Measurements from ENCODE around the gene PLEKHG7. TPM values are rescaled to one million over a fixed set of nuclear protein-coding genes. Genes with fewer than 3 reads are reported as not detected.

The PLEKHG7 gene
- polyA plus RNA-seq, 1 donor (not counting 4 experiments of a cell fraction or from before 2014, with no cell fraction given), result not detected

DNA sequence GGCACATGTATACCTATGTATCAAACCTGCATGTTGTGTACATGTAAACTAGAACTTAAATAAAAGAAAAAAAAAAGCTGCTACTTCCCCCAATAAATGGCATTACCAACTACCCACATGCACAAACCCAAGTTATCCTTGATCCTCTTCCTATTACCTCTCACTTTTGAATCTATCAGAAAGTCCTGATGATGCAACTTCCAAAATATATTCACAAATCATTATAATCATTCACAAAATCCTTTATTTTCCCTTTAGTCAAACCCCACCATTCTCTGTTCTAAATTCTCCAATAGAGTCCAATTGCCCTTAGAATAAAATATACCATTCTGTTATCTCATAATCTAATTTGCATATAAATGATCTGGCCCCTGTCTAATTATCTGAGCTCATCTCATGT is 92.0 kb downstream of the PLEKHG7 start:
- Histone ChIP-seq H2AFZ (ENCODE audit: control insufficient read depth, low read length) (no peak overlapping the region), H4K20me1 (ENCODE audit: control insufficient read depth, extremely low read depth, insufficient read depth, low read length) (no peaks in the 10 kb centered on the region), H3K4me3 (ENCODE audit: control insufficient read depth in 2 of 3, extremely low read depth in 1 of 3, insufficient read depth in 2 of 3, low read depth in 1 of 3, low read length in 3 of 3) (no peak overlapping the region), H3K79me2 (ENCODE audit: control insufficient read depth, insufficient read depth, low read length) (no peaks in the 10 kb centered on the region), H3K27me3 (ENCODE audit: control insufficient read depth, extremely low read depth, insufficient read depth, low read length) (no peaks in the 10 kb centered on the region), H3K9me3 (ENCODE audit: control insufficient read depth, low read depth, low read length) (no peaks in the 10 kb centered on the region), H3K36me3 (ENCODE audit: control insufficient read depth in 2 of 2, extremely low read depth in 1 of 2, insufficient read depth in 2 of 2, low read length in 2 of 2) (peaks cover 0 to 1% of the 10 kb centered on the region in 2 experiments), H3K9ac (ENCODE audit: control insufficient read depth, extremely low read depth, insufficient read depth, low read length) (no peak overlapping the region), H3K9me1 (ENCODE audit: control insufficient read depth, extremely low read depth, insufficient read depth, low read length) (no peaks in the 10 kb centered on the region), H3K27ac (ENCODE audit: control insufficient read depth, insufficient read depth, low read length) (no peak overlapping the region), H3K4me2 (ENCODE audit: control insufficient read depth, extremely low read depth, insufficient read depth, low read depth, low read length) (no peak overlapping the region), H3K4me1 (ENCODE audit: control insufficient read depth, extremely low read depth, insufficient read depth, low read length) (no peaks in the 10 kb centered on the region)
- dilution Hi-C loops (cut with MboI; ENCODE audit: extremely low pct_ligation_motif_present, low sequenced_read_pairs), result no loop called here
- no peak for FAIRE-seq
- TF ChIP-seq, protein P1, sequence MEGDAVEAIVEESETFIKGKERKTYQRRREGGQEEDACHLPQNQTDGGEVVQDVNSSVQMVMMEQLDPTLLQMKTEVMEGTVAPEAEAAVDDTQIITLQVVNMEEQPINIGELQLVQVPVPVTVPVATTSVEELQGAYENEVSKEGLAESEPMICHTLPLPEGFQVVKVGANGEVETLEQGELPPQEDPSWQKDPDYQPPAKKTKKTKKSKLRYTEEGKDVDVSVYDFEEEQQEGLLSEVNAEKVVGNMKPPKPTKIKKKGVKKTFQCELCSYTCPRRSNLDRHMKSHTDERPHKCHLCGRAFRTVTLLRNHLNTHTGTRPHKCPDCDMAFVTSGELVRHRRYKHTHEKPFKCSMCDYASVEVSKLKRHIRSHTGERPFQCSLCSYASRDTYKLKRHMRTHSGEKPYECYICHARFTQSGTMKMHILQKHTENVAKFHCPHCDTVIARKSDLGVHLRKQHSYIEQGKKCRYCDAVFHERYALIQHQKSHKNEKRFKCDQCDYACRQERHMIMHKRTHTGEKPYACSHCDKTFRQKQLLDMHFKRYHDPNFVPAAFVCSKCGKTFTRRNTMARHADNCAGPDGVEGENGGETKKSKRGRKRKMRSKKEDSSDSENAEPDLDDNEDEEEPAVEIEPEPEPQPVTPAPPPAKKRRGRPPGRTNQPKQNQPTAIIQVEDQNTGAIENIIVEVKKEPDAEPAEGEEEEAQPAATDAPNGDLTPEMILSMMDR (optimal IDR thresholded peaks at IDR 0.05 in 1 of 3, IDR thresholded peaks at IDR 0.05 in 1 of 3, conservative IDR thresholded peaks at IDR 0.05 in 1 of 3; ENCODE audit: extremely low read depth in 1 of 3, insufficient read depth in 2 of 3, low read length in 3 of 3), result no peak
- TF ChIP-seq EZH2 (IDR thresholded peaks at IDR 0.05; ENCODE audit: low read length), result no peak
- DNase-seq (ENCODE audit: low read depth, low spot score), result no peak

DNA sequence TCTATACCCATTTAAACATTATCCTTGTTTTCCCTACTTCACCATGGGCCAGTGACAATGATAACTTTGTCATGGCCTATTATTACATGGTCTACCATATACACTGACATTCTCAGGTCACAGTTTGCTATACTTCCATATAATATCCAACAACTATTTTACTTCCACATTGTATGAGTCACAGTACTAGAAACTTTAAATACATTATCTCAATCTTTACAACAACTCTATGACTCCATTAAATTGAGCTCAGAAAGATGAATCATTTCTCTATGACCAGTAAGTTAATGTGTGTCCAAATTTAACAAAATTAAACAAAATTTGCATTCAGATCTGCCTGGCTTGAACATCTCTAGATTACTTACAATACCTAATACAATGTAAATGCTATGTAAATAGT is 93.9 kb downstream of the PLEKHG7 start:
- Histone ChIP-seq H3K4me3 (ENCODE audit: control insufficient read depth in 2 of 3, extremely low read depth in 1 of 3, insufficient read depth in 2 of 3, low read depth in 1 of 3, low read length in 3 of 3) (no peak overlapping the region), H3K27me3 (ENCODE audit: control insufficient read depth, extremely low read depth, insufficient read depth, low read length) (no peaks in the 10 kb centered on the region), H3K9me3 (ENCODE audit: control insufficient read depth, low read depth, low read length) (no peaks in the 10 kb centered on the region), H3K4me1 (ENCODE audit: control insufficient read depth, extremely low read depth, insufficient read depth, low read length) (no peaks in the 10 kb centered on the region), H3K9ac (ENCODE audit: control insufficient read depth, extremely low read depth, insufficient read depth, low read length) (no peak overlapping the region), H3K9me1 (ENCODE audit: control insufficient read depth, extremely low read depth, insufficient read depth, low read length) (no peaks in the 10 kb centered on the region), H3K27ac (ENCODE audit: control insufficient read depth, insufficient read depth, low read length) (no peak overlapping the region), H2AFZ (ENCODE audit: control insufficient read depth, low read length) (no peak overlapping the region), H3K36me3 (ENCODE audit: control insufficient read depth in 2 of 2, extremely low read depth in 1 of 2, insufficient read depth in 2 of 2, low read length in 2 of 2) (peaks cover 0 to 1% of the 10 kb centered on the region in 2 experiments), H3K79me2 (ENCODE audit: control insufficient read depth, insufficient read depth, low read length) (no peaks in the 10 kb centered on the region), H4K20me1 (ENCODE audit: control insufficient read depth, extremely low read depth, insufficient read depth, low read length) (no peaks in the 10 kb centered on the region), H3K4me2 (ENCODE audit: control insufficient read depth, extremely low read depth, insufficient read depth, low read depth, low read length) (no peak overlapping the region)
- FAIRE-seq, result no peak
- dilution Hi-C loops (cut with MboI; ENCODE audit: extremely low pct_ligation_motif_present, low sequenced_read_pairs), result no loop called here
- no peak for DNase-seq (ENCODE audit: low read depth, low spot score)
- no peak for TF ChIP-seq EZH2 (IDR thresholded peaks at IDR 0.05; ENCODE audit: low read length)
- TF ChIP-seq, protein P1 (optimal IDR thresholded peaks at IDR 0.05 in 1 of 3, IDR thresholded peaks at IDR 0.05 in 1 of 3, conservative IDR thresholded peaks at IDR 0.05 in 1 of 3; ENCODE audit: extremely low read depth in 1 of 3, insufficient read depth in 2 of 3, low read length in 3 of 3), result no peak
